Endothelial cell of umbilical vein (primary cell): ENCODE results near the gene BABAM2. TPM values are rescaled to one million over a fixed set of nuclear protein-coding genes. Genes with fewer than 3 reads are reported as not detected.

Experiments used
- BruUV-seq: library from RNA; stranded (reverse); fragments of 400-500 nt; replicated peaks from 2 replicates; lab custom pipeline; 2021; lab: Mats Ljungman, UMichigan
- CTCF ChIA-PET: fragments of 300-600, 350-600 bp; sonication (Branson Sonifier 250); formaldehyde crosslinking; loops from one replicate; lab custom pipeline; 2021; ENCODE audit warnings: antibody characterized with exemption, inconsistent platforms; lab: Charles Lee
- POLR2A ChIA-PET: fragments of 300-600, 350-600 bp; sonication (Branson Sonifier 250); formaldehyde crosslinking; loops from one replicate; lab custom pipeline; 2021; ENCODE audit warnings: antibody characterized with exemption, inconsistent platforms; lab: Charles Lee
- DNase-seq: peaks from one replicate; pipeline ENCODE4 v3.0.0-alpha.2; 2011; ENCODE audit warnings: low read depth, low spot score
- FAIRE-seq: peaks from 2 replicates; lab custom pipeline; 2011; peaks lifted over from hg19 to GRCh38; lab: Jason Lieb, UNC
- H2AFZ ChIP-seq: 2 replicates; pipeline ENCODE4 v1.6.0; 2012; ENCODE audit warnings: low read depth, low read length, control low read depth, inconsistent platforms
- H3K27ac ChIP-seq: 2 replicates; pipeline ENCODE4 v1.5.1; 2011; ENCODE audit warnings: low read depth, mild to moderate bottlenecking, control low read depth, low read length, moderate library complexity; ENCODE audit not compliant: insufficient read depth
- H3K27me3 ChIP-seq, 2 experiments: 2 replicates each; pipeline versions ENCODE4 v1.6.0 to v1.6.1; 2011; ENCODE audit warnings: low read length in 2 of 2, mixed read lengths in 1 of 2; ENCODE audit not compliant: control insufficient read depth in 2 of 2, insufficient read depth in 2 of 2
- H3K36me3 ChIP-seq, 2 experiments: 2 replicates in 1 of 2; 3 replicates in 1 of 2; pipeline ENCODE4 v1.5.1; 2011; ENCODE audit warnings: low read length in 2 of 2, mild to moderate bottlenecking in 1 of 2, moderate library complexity in 1 of 2; ENCODE audit not compliant: control insufficient read depth in 2 of 2, insufficient read depth in 2 of 2; ENCODE audit errors: extremely low read depth in 1 of 2
- H3K4me1 ChIP-seq: 3 replicates; pipeline ENCODE4 v1.5.1; 2011; ENCODE audit warnings: mild to moderate bottlenecking, low read length; ENCODE audit not compliant: control insufficient read depth, insufficient read depth; ENCODE audit errors: extremely low read depth
- H3K4me2 ChIP-seq: 2 replicates; pipeline ENCODE4 v1.6.1; 2011; ENCODE audit warnings: low read length, control low read depth, mixed read lengths; ENCODE audit not compliant: insufficient read depth
- H3K4me3 ChIP-seq, 3 experiments: fragments of 200-600 bp in 1 of 3; sonication (generic), shearing (Covaris generic) in 1 of 3; replicated peaks in 1 of 3; 2 replicates each; pipeline ENCODE4 v1.5.1; 2011 to 2016; ENCODE audit warnings: control low read depth in 3 of 3, low read length in 3 of 3, mild to moderate bottlenecking in 2 of 3, inconsistent platforms in 1 of 3, low read depth in 1 of 3, moderate library complexity in 1 of 3; ENCODE audit not compliant: insufficient read depth in 1 of 3
- H3K79me2 ChIP-seq: 2 replicates; pipeline ENCODE4 v1.6.0; 2012; ENCODE audit warnings: low read length, inconsistent platforms; ENCODE audit not compliant: control insufficient read depth, insufficient read depth
- H3K9ac ChIP-seq: replicated peaks from 2 replicates; pipeline ENCODE3; 2011; ENCODE audit warnings: low read length, control low read depth; ENCODE audit not compliant: insufficient read depth; ENCODE audit errors: extremely low read depth
- H3K9me1 ChIP-seq: replicated peaks from 3 replicates; pipeline ENCODE4 v1.6.0; 2011; ENCODE audit warnings: mild to moderate bottlenecking, low read length; ENCODE audit not compliant: control insufficient read depth, insufficient read depth; ENCODE audit errors: extremely low read depth
- H3K9me3 ChIP-seq: replicated peaks from 2 replicates; pipeline ENCODE4 v1.5.1; 2012; ENCODE audit warnings: low read length, inconsistent platforms; ENCODE audit not compliant: control insufficient read depth, insufficient read depth
- H4K20me1 ChIP-seq: replicated peaks from 2 replicates; pipeline ENCODE3; 2011; ENCODE audit warnings: mild to moderate bottlenecking, low read length; ENCODE audit not compliant: control insufficient read depth, insufficient read depth; ENCODE audit errors: extremely low read depth
- EZH2 ChIP-seq: IDR thresholded peaks from 2 replicates; pipeline ENCODE4 v1.6.1; 2012; ENCODE audit warnings: borderline replicate concordance, low read depth, mild to moderate bottlenecking, moderate library complexity, low read length, inconsistent platforms; ENCODE audit not compliant: severe bottlenecking
- FOS ChIP-seq: IDR thresholded peaks from 2 replicates; pipeline ENCODE4 v1.6.1; 2011; ENCODE audit warnings: mild to moderate bottlenecking, low read length, moderate library complexity, borderline replicate concordance; ENCODE audit not compliant: insufficient read depth
- GATA2 ChIP-seq: IDR thresholded peaks from 2 replicates; pipeline ENCODE4 v1.7.0; 2011; ENCODE audit warnings: low read depth, mild to moderate bottlenecking, moderate library complexity, mixed read lengths, low read length; ENCODE audit not compliant: insufficient read length, insufficient read depth
- JUN ChIP-seq: IDR thresholded peaks from 2 replicates; pipeline ENCODE4 v1.6.1; 2011; ENCODE audit warnings: borderline replicate concordance, low read depth; ENCODE audit not compliant: insufficient read length, insufficient read depth
- MYC ChIP-seq: IDR thresholded peaks from one replicate; pipeline ENCODE4 v1.6.1; 2011; ENCODE audit warnings: mild to moderate bottlenecking, low read depth, low read length
- POLR2A ChIP-seq: IDR thresholded peaks from 2 replicates; pipeline ENCODE4 v1.6.1; 2012; ENCODE audit warnings: low read depth, mild to moderate bottlenecking, control low read depth, low read length
- POLR2AphosphoS5 ChIP-seq: IDR thresholded peaks from 2 replicates; pipeline ENCODE4 v1.6.1; 2012; ENCODE audit warnings: low read depth, mild to moderate bottlenecking, control low read depth, low read length, moderate library complexity; ENCODE audit not compliant: insufficient read depth
- dilution Hi-C: fragments of 300-500 bp; cut with MboI; formaldehyde crosslinking; loops from one replicate; pipeline ENCODE4 v1.15.0; 2019; ENCODE audit warnings: low sequenced_read_pairs; ENCODE audit not compliant: extremely low pct_ligation_motif_present
- intact Hi-C: fragments of 100-400 bp; cut with micrococcal nuclease; formaldehyde crosslinking; loops from one replicate; pipeline ENCODE4 v1.10.0; 2022
- polyA plus RNA-seq, 4 experiments: library from polyadenylated mRNA; depleted of rRNA in 3 of 4; stranded (reverse) in 3 of 4; unstranded in 1 of 4; fragments of >200 nt; gene quantifications; 2 replicates each; pipeline versions ENCODE4 v1.2.1 to v1.2.3, GENCODE V29; 2011 to 2012; ENCODE audit warnings: missing spikeins in 1 of 4
- total RNA-seq: library from RNA; stranded (reverse); gene quantifications from 2 replicates; pipeline ENCODE4 v1.2.3, GENCODE V29; 2021
- TF ChIP-seq, protein P1 (sequence below): IDR thresholded peaks from 2 replicates; pipeline ENCODE4 v1.6.1; 2011; ENCODE audit not compliant: insufficient read depth, insufficient read length
- TF ChIP-seq, protein P2 (sequence below), 2 donors: IDR thresholded peaks; 1 replicate in 1 of 2; 2 replicates in 1 of 2; pipeline ENCODE4 v1.5.1; 2011; ENCODE audit warnings: low read length in 2 of 2, mild to moderate bottlenecking in 2 of 2, moderate library complexity in 2 of 2, control low read depth in 1 of 2, inconsistent platforms in 1 of 2, low read depth in 1 of 2; ENCODE audit not compliant: insufficient read depth in 1 of 2; ENCODE audit errors: extremely low read depth in 1 of 2

The BABAM2 gene
- total and polyA plus RNA-seq, 2 donors (not counting 3 experiments of a cell fraction or from before 2014, with no cell fraction given) = 19.9 to 27.6 TPM

DNA sequence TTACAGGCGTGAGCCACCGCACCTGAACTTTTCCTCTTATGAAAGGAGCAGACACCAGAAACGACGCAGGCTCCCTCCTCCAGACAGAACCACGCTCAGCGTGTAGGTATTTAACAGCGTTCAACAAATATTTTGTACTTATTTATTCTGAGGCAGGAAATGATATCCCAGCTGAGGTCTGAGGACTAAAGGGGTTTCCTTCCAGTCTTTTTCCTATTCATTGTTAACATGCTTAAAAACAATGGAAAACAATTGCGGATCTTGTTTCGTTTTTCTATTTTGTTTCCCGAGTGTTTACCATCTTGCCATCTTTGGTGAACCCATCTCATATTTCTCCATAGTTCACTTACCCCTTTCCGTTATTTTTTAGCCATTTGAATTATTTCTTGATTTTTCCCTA is 458.4 kb downstream of the BABAM2 start:
- H3K27ac ChIP-seq = no peak overlapping the region
- H3K9ac ChIP-seq = no peak overlapping the region
- no TSS peak for BruUV-seq
- H3K4me3 ChIP-seq = no peak overlapping the region
- no peaks in the 10 kb centered on the region for H3K27me3 ChIP-seq
- dilution Hi-C loops = no loop called here
- no peaks in the 10 kb centered on the region for H3K79me2 ChIP-seq
- no peaks in the 10 kb centered on the region for H4K20me1 ChIP-seq
- ChIA-PET POLR2A (no interaction called here), CTCF (no interaction called here)
- H3K9me1 ChIP-seq = no peaks in the 10 kb centered on the region
- TF ChIP-seq POLR2A (no peak), JUN (no peak), EZH2 (no peak), GATA2 (no peak), MYC (no peak), FOS (no peak), POLR2AphosphoS5 (no peak)
- TF ChIP-seq, protein P1, sequence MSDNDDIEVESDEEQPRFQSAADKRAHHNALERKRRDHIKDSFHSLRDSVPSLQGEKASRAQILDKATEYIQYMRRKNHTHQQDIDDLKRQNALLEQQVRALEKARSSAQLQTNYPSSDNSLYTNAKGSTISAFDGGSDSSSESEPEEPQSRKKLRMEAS = no peak
- TF ChIP-seq, protein P2, sequence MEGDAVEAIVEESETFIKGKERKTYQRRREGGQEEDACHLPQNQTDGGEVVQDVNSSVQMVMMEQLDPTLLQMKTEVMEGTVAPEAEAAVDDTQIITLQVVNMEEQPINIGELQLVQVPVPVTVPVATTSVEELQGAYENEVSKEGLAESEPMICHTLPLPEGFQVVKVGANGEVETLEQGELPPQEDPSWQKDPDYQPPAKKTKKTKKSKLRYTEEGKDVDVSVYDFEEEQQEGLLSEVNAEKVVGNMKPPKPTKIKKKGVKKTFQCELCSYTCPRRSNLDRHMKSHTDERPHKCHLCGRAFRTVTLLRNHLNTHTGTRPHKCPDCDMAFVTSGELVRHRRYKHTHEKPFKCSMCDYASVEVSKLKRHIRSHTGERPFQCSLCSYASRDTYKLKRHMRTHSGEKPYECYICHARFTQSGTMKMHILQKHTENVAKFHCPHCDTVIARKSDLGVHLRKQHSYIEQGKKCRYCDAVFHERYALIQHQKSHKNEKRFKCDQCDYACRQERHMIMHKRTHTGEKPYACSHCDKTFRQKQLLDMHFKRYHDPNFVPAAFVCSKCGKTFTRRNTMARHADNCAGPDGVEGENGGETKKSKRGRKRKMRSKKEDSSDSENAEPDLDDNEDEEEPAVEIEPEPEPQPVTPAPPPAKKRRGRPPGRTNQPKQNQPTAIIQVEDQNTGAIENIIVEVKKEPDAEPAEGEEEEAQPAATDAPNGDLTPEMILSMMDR (IDR thresholded peaks at IDR 0.05; ENCODE audit: extremely low read depth in 1 of 2, insufficient read depth in 1 of 2, low read depth in 1 of 2, low read length in 2 of 2) = no peak
- intact Hi-C loops = no loop called here
- no peak overlapping the region for H3K4me2 ChIP-seq
- H3K9me3 ChIP-seq = no peaks in the 10 kb centered on the region
- no peaks in the 10 kb centered on the region for H3K36me3 ChIP-seq
- H3K4me1 ChIP-seq = peaks cover 3% of the 10 kb centered on the region
- H2AFZ ChIP-seq = no peak overlapping the region
- FAIRE-seq = peak; percentile 70
- peak; percentile 67 for DNase-seq
